Mucosa of stomach (tissue), 1 donor: ENCODE data around the gene RAET1G.

Experiments used
- H3K27me3 ChIP-seq: one replicate; pipeline ENCODE4 v1.7.0; 2013; ENCODE audit warnings: mild to moderate bottlenecking, low read length; ENCODE audit not compliant: control insufficient read depth, insufficient read depth
- H3K36me3 ChIP-seq: one replicate; pipeline ENCODE4 v1.7.0; 2013; ENCODE audit warnings: low read length; ENCODE audit not compliant: control insufficient read depth, insufficient read depth
- H3K4me1 ChIP-seq: one replicate; pipeline ENCODE4 v1.7.0; 2013; ENCODE audit warnings: mild to moderate bottlenecking, low read length; ENCODE audit not compliant: control insufficient read depth, insufficient read depth
- H3K4me3 ChIP-seq: one replicate; pipeline ENCODE4 v1.7.0; 2013; ENCODE audit warnings: low read length
- H3K9ac ChIP-seq: one replicate; pipeline ENCODE4 v1.7.0; 2013; ENCODE audit warnings: mild to moderate bottlenecking, low read length, moderate library complexity
- H3K9me3 ChIP-seq: one replicate; pipeline ENCODE4 v1.7.0; 2013; ENCODE audit warnings: mild to moderate bottlenecking, low read length, moderate library complexity; ENCODE audit not compliant: control insufficient read depth
- donor health status: Pancreatic carcinoma.

Gene RAET1G

GRCh38 chr6:149904661-149905370 lies 18.1 kb downstream of the RAET1G start:
- H3K9me3 ChIP-seq: no peaks in the 10 kb centered on the region
- H3K9ac ChIP-seq: no peak overlapping the region
- H3K4me1 ChIP-seq: no peaks in the 10 kb centered on the region
- H3K27me3 ChIP-seq: peaks cover under 1% of the 10 kb centered on the region
- no peaks in the 10 kb centered on the region for H3K36me3 ChIP-seq
- H3K4me3 ChIP-seq: no peak overlapping the region

GRCh38 chr6:149903938-149904611 lies 18.8 kb downstream of the RAET1G start:
- H3K9ac ChIP-seq: no peak overlapping the region
- H3K9me3 ChIP-seq: no peaks in the 10 kb centered on the region
- H3K36me3 ChIP-seq: no peaks in the 10 kb centered on the region
- no peaks in the 10 kb centered on the region for H3K4me1 ChIP-seq
- no peak overlapping the region for H3K4me3 ChIP-seq
- H3K27me3 ChIP-seq: no peaks in the 10 kb centered on the region

GRCh38 chr6:149901444-149902140 lies 21.3 kb downstream of the RAET1G start:
- H3K9me3 ChIP-seq: no peaks in the 10 kb centered on the region
- no peaks in the 10 kb centered on the region for H3K27me3 ChIP-seq
- H3K4me1 ChIP-seq: peaks cover 14% of the 10 kb centered on the region
- no peak overlapping the region for H3K4me3 ChIP-seq
- no peaks in the 10 kb centered on the region for H3K36me3 ChIP-seq
- no peak overlapping the region for H3K9ac ChIP-seq

GRCh38 chr6:149900620-149901443 lies 22.1 kb downstream of the RAET1G start:
- H3K4me1 ChIP-seq: peaks cover 22% of the 10 kb centered on the region

GRCh38 chr6:149899926-149900619 lies 22.8 kb downstream of the RAET1G start:
- Histone ChIP-seq H3K27me3 (no peaks in the 10 kb centered on the region), H3K9me3 (no peaks in the 10 kb centered on the region), H3K4me1 (peaks cover 30% of the 10 kb centered on the region), H3K9ac (no peak overlapping the region), H3K4me3 (no peak overlapping the region), H3K36me3 (no peaks in the 10 kb centered on the region)

More at GRCh38 chr6:149900620-149901443, 22.1 kb downstream of the RAET1G start:
- H3K27me3 ChIP-seq: no peaks in the 10 kb centered on the region
- no peaks in the 10 kb centered on the region for H3K9me3 ChIP-seq
- H3K36me3 ChIP-seq: no peaks in the 10 kb centered on the region
- no peak overlapping the region for H3K9ac ChIP-seq
- H3K4me3 ChIP-seq: no peak overlapping the region

- Histone ChIP-seq H3K4me1 (peaks cover 35% of the 10 kb centered on the region), H3K9me3 (no peaks in the 10 kb centered on the region), H3K9ac (no peak overlapping the region), H3K36me3 (no peaks in the 10 kb centered on the region), H3K4me3 (no peak overlapping the region), H3K27me3 (no peaks in the 10 kb centered on the region)
Observed at GRCh38 chr6:149899486-149899885, 23.4 kb downstream of the RAET1G start.

GRCh38 chr6:149898966-149899365 lies 24.0 kb downstream of the RAET1G start:
- peaks cover 35% of the 10 kb centered on the region for H3K4me1 ChIP-seq
- H3K9me3 ChIP-seq: no peaks in the 10 kb centered on the region
- no peak overlapping the region for H3K4me3 ChIP-seq
- no peaks in the 10 kb centered on the region for H3K36me3 ChIP-seq
- H3K9ac ChIP-seq: no peak overlapping the region
- H3K27me3 ChIP-seq: no peaks in the 10 kb centered on the region

GRCh38 chr6:149897855-149898744 lies 24.8 kb downstream of the RAET1G start, which contains the start of gene RAET1E:
TSS of gene RAET1E (minus strand) at chr6:149898113. CDS start at chr6:149890901, 7,212 bp downstream.
- Histone ChIP-seq H3K4me3 (no peak within 1 kb of the TSS), H3K9ac (peak within 1 kb of the TSS; percentile 56), H3K27me3 (no peaks in the 10 kb centered on the region), H3K36me3 (no peaks in the 10 kb centered on the region), H3K4me1 (peaks cover 35% of the 10 kb centered on the region), H3K9me3 (no peaks in the 10 kb centered on the region)

- no peaks in the 10 kb centered on the region for H3K36me3 ChIP-seq
- no peaks in the 10 kb centered on the region for H3K9me3 ChIP-seq
- peak overlapping the region; percentile 56 for H3K9ac ChIP-seq
- no peaks in the 10 kb centered on the region for H3K27me3 ChIP-seq
- peaks cover 35% of the 10 kb centered on the region for H3K4me1 ChIP-seq
- H3K4me3 ChIP-seq: no peak overlapping the region
Observed at GRCh38 chr6:149897015-149897697, 25.8 kb downstream of the RAET1G start.

- H3K4me3 ChIP-seq: no peak overlapping the region
- H3K4me1 ChIP-seq: peaks cover 35% of the 10 kb centered on the region
- H3K36me3 ChIP-seq: no peaks in the 10 kb centered on the region
- H3K9ac ChIP-seq: no peak overlapping the region
- no peaks in the 10 kb centered on the region for H3K27me3 ChIP-seq
- no peaks in the 10 kb centered on the region for H3K9me3 ChIP-seq
Observed at GRCh38 chr6:149896491-149896890, 26.4 kb downstream of the RAET1G start.
